ENCODE results near the gene POLE. TPM values are rescaled to one million over a fixed set of nuclear protein-coding genes. Genes with fewer than 3 reads are reported as not detected.

Gene POLE
- total RNA-seq, 2 experiments from 2014 or later, result 115 to 121 TPM

DNA sequence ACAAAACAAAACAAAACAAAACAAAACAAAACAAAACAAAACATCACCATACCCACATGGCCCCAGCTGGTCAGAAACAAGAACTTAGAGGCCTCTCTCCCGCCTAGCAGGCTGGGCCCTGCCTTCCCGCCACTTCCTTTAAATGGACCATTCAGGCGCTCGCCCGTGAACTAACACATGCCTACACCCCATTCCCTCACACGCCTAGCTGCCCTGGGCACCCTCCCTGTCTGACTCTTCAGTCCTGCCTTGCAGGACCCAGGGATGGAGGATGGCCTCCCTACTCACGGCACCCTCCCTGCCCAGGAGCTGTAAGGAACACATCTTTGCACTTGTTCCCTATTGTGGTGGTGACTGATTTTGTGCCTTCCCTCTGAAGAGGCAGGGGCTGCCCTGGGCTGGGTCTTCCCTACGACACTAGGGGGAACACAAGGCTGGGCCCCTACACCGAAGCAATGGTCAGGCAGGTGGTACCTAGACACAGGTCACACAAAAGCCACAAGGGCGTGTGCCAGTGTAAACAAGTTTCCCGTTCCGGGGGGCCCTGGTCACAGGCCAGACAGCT, 47.1 kb downstream of the POLE start:
- Mint-ChIP-seq H3K4me3 (no peak overlapping the region), H3K9me3 (no peaks in the 10 kb centered on the region), H3K27me3 (no peaks in the 10 kb centered on the region), H3K27ac (no peak overlapping the region), H3K4me1 (ENCODE audit: low read depth) (no peaks in the 10 kb centered on the region), H3K36me3 (ENCODE audit: low read depth) (peaks cover 65% of the 10 kb centered on the region)
- intact Hi-C loops (cut with micrococcal nuclease), result no loop called here
- CTCF ChIA-PET, result interaction anchor here (0.9 to 1.8 kb wide), 3 partner anchors 9 to 40 kb away, joined by 3 to 5 read pairs (median 4); no protein-coding TSS in a partner anchor
- TF ChIP-seq, protein P1, sequence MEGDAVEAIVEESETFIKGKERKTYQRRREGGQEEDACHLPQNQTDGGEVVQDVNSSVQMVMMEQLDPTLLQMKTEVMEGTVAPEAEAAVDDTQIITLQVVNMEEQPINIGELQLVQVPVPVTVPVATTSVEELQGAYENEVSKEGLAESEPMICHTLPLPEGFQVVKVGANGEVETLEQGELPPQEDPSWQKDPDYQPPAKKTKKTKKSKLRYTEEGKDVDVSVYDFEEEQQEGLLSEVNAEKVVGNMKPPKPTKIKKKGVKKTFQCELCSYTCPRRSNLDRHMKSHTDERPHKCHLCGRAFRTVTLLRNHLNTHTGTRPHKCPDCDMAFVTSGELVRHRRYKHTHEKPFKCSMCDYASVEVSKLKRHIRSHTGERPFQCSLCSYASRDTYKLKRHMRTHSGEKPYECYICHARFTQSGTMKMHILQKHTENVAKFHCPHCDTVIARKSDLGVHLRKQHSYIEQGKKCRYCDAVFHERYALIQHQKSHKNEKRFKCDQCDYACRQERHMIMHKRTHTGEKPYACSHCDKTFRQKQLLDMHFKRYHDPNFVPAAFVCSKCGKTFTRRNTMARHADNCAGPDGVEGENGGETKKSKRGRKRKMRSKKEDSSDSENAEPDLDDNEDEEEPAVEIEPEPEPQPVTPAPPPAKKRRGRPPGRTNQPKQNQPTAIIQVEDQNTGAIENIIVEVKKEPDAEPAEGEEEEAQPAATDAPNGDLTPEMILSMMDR (IDR thresholded peaks at IDR 0.05), result no peak
- no peak for ATAC-seq
- POLR2A ChIA-PET, result interaction anchor here (1.2 to 1.7 kb wide), 2 partner anchors 9 to 18 kb away, joined by 4 to 5 read pairs; no protein-coding TSS in a partner anchor
- DNase-seq, result no peak

- DNase-seq, result no peak
- ATAC-seq, result peak; percentile 34
- Mint-ChIP-seq H3K4me3 (no peak overlapping the region), H3K36me3 (ENCODE audit: low read depth) (peaks cover 73% of the 10 kb centered on the region), H3K27ac (no peak overlapping the region), H3K9me3 (no peaks in the 10 kb centered on the region), H3K4me1 (ENCODE audit: low read depth) (no peaks in the 10 kb centered on the region), H3K27me3 (no peaks in the 10 kb centered on the region)
- intact Hi-C loops (cut with micrococcal nuclease), result no loop called here
- POLR2A ChIA-PET, result no interaction called here
- CTCF ChIA-PET, result interaction anchor here (1.2 to 1.4 kb wide), 6 partner anchors 8 to 43 kb away, joined by 3 to 5 read pairs (median 4); no protein-coding TSS in a partner anchor
- TF ChIP-seq, protein P1 (IDR thresholded peaks at IDR 0.05), result peak; percentile 57
Observed at GRCh38 chr12:132638541-132639408, 48.4 kb downstream of the POLE start.

DNA sequence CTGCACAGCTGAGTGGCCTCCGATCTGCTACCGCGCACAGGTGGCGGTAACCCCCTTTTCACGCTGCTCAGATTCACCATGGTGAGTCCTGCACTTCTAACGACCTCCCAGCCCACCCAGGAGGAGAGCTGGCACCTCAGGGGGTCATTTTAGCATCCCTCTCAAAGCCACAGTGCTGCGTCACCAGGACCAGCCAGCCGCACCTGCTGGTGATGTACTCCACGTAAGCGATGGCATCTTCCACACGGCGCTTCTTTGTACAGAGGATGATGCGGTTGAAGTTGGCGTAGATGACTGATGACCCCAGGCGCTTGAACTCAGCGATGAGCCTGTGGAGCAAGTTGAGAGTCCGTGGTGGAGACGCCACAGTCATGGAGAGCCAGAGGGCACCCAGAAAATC, 49.3 kb downstream of the POLE start:
- Mint-ChIP-seq H3K4me3 (no peak overlapping the region), H3K27ac (no peak overlapping the region), H3K36me3 (ENCODE audit: low read depth) (peaks cover 72% of the 10 kb centered on the region), H3K4me1 (ENCODE audit: low read depth) (no peaks in the 10 kb centered on the region), H3K9me3 (no peaks in the 10 kb centered on the region), H3K27me3 (no peaks in the 10 kb centered on the region)
- DNase-seq, result no peak
- no peak for ATAC-seq
- intact Hi-C loops (cut with micrococcal nuclease), result no loop called here
- ChIA-PET POLR2A (interaction anchor here (0.6 kb wide), 1 partner anchor 254 kb away, joined by 3 read pairs; no protein-coding TSS in a partner anchor), CTCF (interaction anchor here (1.2 to 1.4 kb wide), 2 partner anchors 23 kb away, joined by 3 to 6 read pairs; no protein-coding TSS in a partner anchor)
- TF ChIP-seq, protein P1 (IDR thresholded peaks at IDR 0.05), result no peak

GRCh38 chr12:132635076-132635955, 51.8 kb downstream of the POLE start:
- no peaks in the 10 kb centered on the region for H3K4me1 Mint-ChIP-seq (ENCODE audit: low read depth)
- peaks cover 73% of the 10 kb centered on the region for H3K36me3 Mint-ChIP-seq (ENCODE audit: low read depth)
- TF ChIP-seq, protein P1 (IDR thresholded peaks at IDR 0.05), result no peak
- no peaks in the 10 kb centered on the region for H3K27me3 Mint-ChIP-seq
- CTCF ChIA-PET, result interaction anchor here (0.9 kb wide), 1 partner anchor 21 kb away, joined by 4 read pairs; no protein-coding TSS in a partner anchor
- H3K4me3 Mint-ChIP-seq, result no peak overlapping the region
- no peak overlapping the region for H3K27ac Mint-ChIP-seq
- ATAC-seq (no peak), DNase-seq (no peak)
- H3K9me3 Mint-ChIP-seq, result no peaks in the 10 kb centered on the region
- POLR2A ChIA-PET, result interaction anchor here (0.5 to 1.4 kb wide), 2 partner anchors 13 to 74 kb away, joined by 3 to 6 read pairs; no protein-coding TSS in a partner anchor
- intact Hi-C loops (cut with micrococcal nuclease), result no loop called here

Measured in activated CD8-positive, alpha-beta T cell treated with anti-CD3 and anti-CD28 coated beads for 36 hours (primary cell).